ENCODE data around the gene TBC1D13.

DNA sequence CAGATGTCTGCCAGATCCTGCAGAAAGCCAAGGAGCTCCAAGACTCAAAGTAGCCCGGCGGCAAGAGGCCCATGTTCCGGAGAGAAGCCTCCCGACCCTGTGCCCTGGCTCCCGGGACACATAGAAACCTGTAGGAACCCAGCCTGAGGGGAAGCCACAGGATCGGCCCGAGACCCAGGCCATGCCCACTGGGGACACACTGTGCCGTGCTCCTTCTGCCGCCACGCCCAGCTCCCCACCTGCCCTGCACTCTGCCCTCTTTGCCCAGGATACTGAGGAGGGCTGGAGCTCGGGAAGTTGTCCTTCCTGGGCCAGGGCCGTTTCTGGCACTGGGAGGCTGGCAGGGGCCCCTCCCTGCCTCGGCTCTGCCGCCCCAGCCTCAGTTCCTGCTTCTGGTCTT is 20.8 kb downstream of the TBC1D13 start:
- TF ChIP-seq, protein P1, sequence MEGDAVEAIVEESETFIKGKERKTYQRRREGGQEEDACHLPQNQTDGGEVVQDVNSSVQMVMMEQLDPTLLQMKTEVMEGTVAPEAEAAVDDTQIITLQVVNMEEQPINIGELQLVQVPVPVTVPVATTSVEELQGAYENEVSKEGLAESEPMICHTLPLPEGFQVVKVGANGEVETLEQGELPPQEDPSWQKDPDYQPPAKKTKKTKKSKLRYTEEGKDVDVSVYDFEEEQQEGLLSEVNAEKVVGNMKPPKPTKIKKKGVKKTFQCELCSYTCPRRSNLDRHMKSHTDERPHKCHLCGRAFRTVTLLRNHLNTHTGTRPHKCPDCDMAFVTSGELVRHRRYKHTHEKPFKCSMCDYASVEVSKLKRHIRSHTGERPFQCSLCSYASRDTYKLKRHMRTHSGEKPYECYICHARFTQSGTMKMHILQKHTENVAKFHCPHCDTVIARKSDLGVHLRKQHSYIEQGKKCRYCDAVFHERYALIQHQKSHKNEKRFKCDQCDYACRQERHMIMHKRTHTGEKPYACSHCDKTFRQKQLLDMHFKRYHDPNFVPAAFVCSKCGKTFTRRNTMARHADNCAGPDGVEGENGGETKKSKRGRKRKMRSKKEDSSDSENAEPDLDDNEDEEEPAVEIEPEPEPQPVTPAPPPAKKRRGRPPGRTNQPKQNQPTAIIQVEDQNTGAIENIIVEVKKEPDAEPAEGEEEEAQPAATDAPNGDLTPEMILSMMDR (IDR thresholded peaks at IDR 0.05) = no peak
- TF ChIP-seq EZH2 (IDR thresholded peaks at IDR 0.05; ENCODE audit: borderline replicate concordance, insufficient read depth, low read depth, low read length, poor library complexity, severe bottlenecking) = no peak

All from B cell (primary cell).